DOHH2 (cell line): ENCODE measurements around the gene IGFL2.
"Not testable (repeated sequence)": the region's sequence is repeated elsewhere in the genome, so short reads cannot be mapped to it uniquely, and the experiment has no call there.

ENCODE experiments used
- H3F3A ChIP-seq: fragments of 200-600 bp; sonication (generic), shearing (Covaris generic); 2 replicates; pipeline ENCODE4 v1.6.0; 2016; ENCODE audit warnings: antibody characterized with exemption, mild to moderate bottlenecking; ENCODE audit not compliant: control insufficient read depth, insufficient read depth
- H3K27ac ChIP-seq: fragments of 200-600 bp; sonication (generic); 2 replicates; pipeline ENCODE4 v1.5.1; 2014; ENCODE audit warnings: low read depth, mild to moderate bottlenecking, low read length, moderate library complexity
- H3K27me3 ChIP-seq: fragments of 200-600 bp; sonication (generic); 2 replicates; pipeline ENCODE4 v1.6.1; 2014; ENCODE audit warnings: mild to moderate bottlenecking, low read length, mixed read lengths; ENCODE audit not compliant: control insufficient read depth
- H3K36me3 ChIP-seq: fragments of 200-600 bp; sonication (generic); 2 replicates; pipeline ENCODE4 v1.6.1; 2014; ENCODE audit warnings: mild to moderate bottlenecking, low read length, moderate library complexity, mixed read lengths; ENCODE audit not compliant: control insufficient read depth
- H3K4me1 ChIP-seq: fragments of 200-600 bp; sonication (generic); 2 replicates; pipeline ENCODE4 v1.6.1; 2014; ENCODE audit warnings: mild to moderate bottlenecking, low read length, mixed read lengths; ENCODE audit not compliant: control insufficient read depth
- H3K4me2 ChIP-seq: fragments of 200-600 bp; sonication (generic); 2 replicates; pipeline ENCODE4 v1.6.0; 2014; ENCODE audit warnings: mild to moderate bottlenecking, low read length, moderate library complexity
- H3K4me3 ChIP-seq: fragments of 200-600 bp; sonication (generic); 2 replicates; pipeline ENCODE4 v1.5.1; 2014; ENCODE audit warnings: mild to moderate bottlenecking, low read length, mixed read lengths
- H3K79me2 ChIP-seq: fragments of 200-600 bp; sonication (generic); 2 replicates; pipeline ENCODE4 v1.6.1; 2014; ENCODE audit warnings: mild to moderate bottlenecking, low read length, mixed read lengths; ENCODE audit not compliant: control insufficient read depth
- H3K9me2 ChIP-seq: fragments of 200-600 bp; sonication (generic); replicated peaks from 2 replicates; pipeline ENCODE4 v1.6.1; 2014; ENCODE audit warnings: mild to moderate bottlenecking, low read length, mixed read lengths; ENCODE audit not compliant: control insufficient read depth
- H3K9me3 ChIP-seq: fragments of 200-600 bp; sonication (generic); 2 replicates; pipeline ENCODE4 v1.6.1; 2014; ENCODE audit warnings: antibody characterized with exemption, low read length, mixed read lengths; ENCODE audit not compliant: control insufficient read depth, insufficient read depth
- H4K20me1 ChIP-seq: fragments of 200-600 bp; sonication (generic); 2 replicates; pipeline ENCODE4 v1.6.0; 2014; ENCODE audit warnings: low read depth, mild to moderate bottlenecking, antibody characterized with exemption, low read length, moderate library complexity; ENCODE audit not compliant: control insufficient read depth, insufficient read depth
- CTCF ChIP-seq: fragments of 200-600 bp; sonication (generic); IDR thresholded peaks from one replicate; pipeline ENCODE4 v1.5.1; 2014; ENCODE audit warnings: antibody characterized with exemption, mild to moderate bottlenecking, low read depth, low read length; ENCODE audit not compliant: poor library complexity, severe bottlenecking
- EZH2phosphoT487 ChIP-seq: fragments of 200-600 bp; sonication (generic); IDR thresholded peaks from 2 replicates; pipeline ENCODE4 v1.6.1; 2017; ENCODE audit warnings: borderline replicate concordance, mild to moderate bottlenecking, antibody characterized with exemption, low read length, moderate library complexity, mixed read lengths

IGFL2 gene

DNA sequence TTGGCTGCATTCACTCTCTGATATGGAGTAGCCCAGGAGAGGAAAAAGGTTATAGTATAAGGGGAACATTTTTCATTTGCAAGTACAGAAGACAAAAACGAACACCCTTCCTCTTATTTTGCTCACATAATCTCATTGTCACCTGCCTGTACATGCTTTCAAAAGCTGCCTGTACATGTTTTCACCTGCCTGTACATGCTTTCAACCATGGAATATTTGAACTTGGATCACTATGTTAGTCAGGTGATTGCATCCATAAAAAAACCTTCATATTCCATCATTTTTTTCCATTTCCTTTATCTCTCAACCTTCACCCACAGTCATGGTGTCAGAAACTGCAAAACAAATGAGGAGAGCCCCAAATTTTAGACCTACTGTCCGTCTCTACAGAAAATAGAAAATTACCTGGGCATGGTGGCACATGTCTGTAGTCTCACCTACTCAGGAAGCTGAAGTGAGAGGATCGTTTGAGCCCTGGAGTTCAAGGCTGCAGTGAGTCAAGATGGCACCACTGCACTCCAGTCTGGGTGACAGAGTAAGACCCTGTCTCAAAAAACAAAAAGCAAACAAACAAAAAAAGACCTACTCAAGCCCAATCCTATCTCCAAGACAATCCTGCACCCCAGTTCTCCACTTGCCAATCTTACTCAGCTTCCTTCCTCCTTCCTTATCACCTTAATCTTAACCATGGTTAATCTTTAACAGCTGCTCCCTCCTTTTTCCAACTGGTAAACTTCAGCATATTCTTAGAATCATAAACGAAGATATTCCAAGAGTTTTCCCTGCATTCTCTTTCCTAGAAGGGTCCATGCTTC lies 11.6 kb downstream of the IGFL2 start:
- TF ChIP-seq CTCF: no peak
- TF ChIP-seq EZH2phosphoT487: no peak
- Histone ChIP-seq H3K27ac (no peak overlapping the region), H3K4me3 (no peak overlapping the region), H3K79me2 (no peaks in the 10 kb centered on the region), H3K4me2 (no peak overlapping the region), H3K4me1 (no peaks in the 10 kb centered on the region), H3K9me2 (no peaks in the 10 kb centered on the region), H3K27me3 (no peaks in the 10 kb centered on the region; the same call in 1 of the 2 replicates), H3K36me3 (no peaks in the 10 kb centered on the region), H3F3A (no peaks in the 10 kb centered on the region), H3K9me3 (0 out of 2 replicates have a peak, but pooled peaks cover 3% of the 10 kb centered on the region), H4K20me1 (no peaks in the 10 kb centered on the region)

GRCh38 chr19:46160233-46160775 lies 12.3 kb downstream of the IGFL2 start:
- Histone ChIP-seq H3K27me3 (no peaks in the 10 kb centered on the region), H4K20me1 (no peaks in the 10 kb centered on the region), H3K36me3 (no peaks in the 10 kb centered on the region), H3K4me3 (no peak overlapping the region), H3K9me3 (0 out of 2 replicates have a peak, but pooled peaks cover 3% of the 10 kb centered on the region), H3K4me1 (no peaks in the 10 kb centered on the region), H3K4me2 (no peak overlapping the region), H3K27ac (no peak overlapping the region), H3K79me2 (no peaks in the 10 kb centered on the region), H3K9me2 (no peaks in the 10 kb centered on the region), H3F3A (no peaks in the 10 kb centered on the region)
- TF ChIP-seq EZH2phosphoT487 (no peak), CTCF (no peak)

DNA sequence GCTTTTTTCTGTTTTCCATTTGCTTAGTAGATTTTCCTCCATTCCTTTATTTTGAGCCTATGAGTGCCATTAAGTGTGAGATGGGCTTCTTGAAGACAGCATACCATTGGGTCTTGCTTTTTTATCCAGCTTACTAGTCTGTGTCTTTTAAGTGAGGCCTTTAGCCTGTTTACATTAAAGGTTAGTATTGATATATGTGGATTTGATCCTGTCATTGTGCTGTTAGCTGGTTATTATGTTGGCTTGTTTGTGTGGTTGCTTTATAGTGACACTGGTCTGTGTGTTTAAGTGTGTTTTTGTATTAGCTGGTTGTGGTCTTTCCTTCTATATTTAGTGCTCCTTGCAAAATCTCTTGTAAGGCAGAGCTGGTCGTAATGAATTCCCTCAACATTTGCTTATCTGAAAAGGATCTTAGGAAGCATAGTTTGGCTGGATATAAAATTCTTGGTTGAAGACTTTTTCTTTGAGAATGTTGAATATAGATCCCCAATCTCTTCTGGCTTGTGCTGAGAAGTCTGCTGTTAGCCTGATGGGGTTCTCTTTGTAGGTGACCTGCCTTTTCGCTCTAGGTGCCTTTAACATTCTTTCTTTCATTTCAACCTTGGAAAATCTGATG lies 13.7 kb downstream of the IGFL2 start:
- H3K27me3 ChIP-seq, H3K79me2 ChIP-seq, H3K4me1 ChIP-seq, H3K36me3 ChIP-seq, H4K20me1 ChIP-seq, H3K4me2 ChIP-seq, H3K27ac ChIP-seq, H3F3A ChIP-seq, H3K4me3 ChIP-seq, H3K9me2 ChIP-seq, H3K9me3 ChIP-seq: not testable (repeated sequence)

- Histone ChIP-seq H3K36me3 (no peaks in the 10 kb centered on the region), H3K4me3 (no peak overlapping the region), H3K79me2 (no peaks in the 10 kb centered on the region), H3F3A (no peaks in the 10 kb centered on the region), H3K4me1 (no peaks in the 10 kb centered on the region), H4K20me1 (no peaks in the 10 kb centered on the region), H3K9me3 (0 out of 2 replicates have a peak, but pooled peaks cover 3% of the 10 kb centered on the region), H3K27me3 (no peaks in the 10 kb centered on the region), H3K4me2 (no peak overlapping the region), H3K27ac (no peak overlapping the region), H3K9me2 (no peaks in the 10 kb centered on the region)
- TF ChIP-seq EZH2phosphoT487: no peak
- no peak for TF ChIP-seq CTCF
Measured at GRCh38 chr19:46162731-46163130, 14.7 kb downstream of the IGFL2 start.
